ENCODE data around the gene GUCA1C. TPM values are rescaled to one million over a fixed set of nuclear protein-coding genes. Genes with fewer than 3 reads are reported as not detected.

Gene GUCA1C
- total RNA-seq, 4 donors from 2014 or later = not detected

- 95% methylated on average over 8 of the region's 8 CpGs for WGBS
- DNase-seq (ENCODE audit: low spot score in 2 of 2) = no peak
- no peaks in the 10 kb centered on the region for H3K36me3 ChIP-seq
- no peaks in the 10 kb centered on the region for H3K27me3 ChIP-seq
- H3K4me3 ChIP-seq = no peak overlapping the region
- no peak for TF ChIP-seq CTCF (IDR thresholded peaks at IDR 0.05)
- no peak for TF ChIP-seq POLR2AphosphoS5 (IDR thresholded peaks at IDR 0.05)
- no peak for TF ChIP-seq EP300 (IDR thresholded peaks at IDR 0.05)
- H3K4me1 ChIP-seq = no peaks in the 10 kb centered on the region
- no peaks in the 10 kb centered on the region for H3K9me3 ChIP-seq
- no peak overlapping the region for H3K27ac ChIP-seq
Observed at GRCh38 chr3:108879915-108880314, 73.8 kb downstream of the GUCA1C start.

GRCh38 chr3:108877901-108878300 is 75.8 kb downstream of the GUCA1C start:
- no peak for TF ChIP-seq CTCF (IDR thresholded peaks at IDR 0.05)
- TF ChIP-seq EP300 (IDR thresholded peaks at IDR 0.05) = no peak
- no peak for TF ChIP-seq POLR2AphosphoS5 (IDR thresholded peaks at IDR 0.05)
- TF ChIP-seq POLR2A (IDR thresholded peaks at IDR 0.05) = no peak
- no peaks in the 10 kb centered on the region for H3K9me3 ChIP-seq
- no peak overlapping the region for H3K27ac ChIP-seq
- H3K36me3 ChIP-seq = no peaks in the 10 kb centered on the region
- H3K27me3 ChIP-seq = no peaks in the 10 kb centered on the region
- DNase-seq (ENCODE audit: low spot score in 2 of 2) = no peak
- H3K4me3 ChIP-seq = no peak overlapping the region
- WGBS = 29% methylated on average over 1 of the region's 1 CpG
- no peaks in the 10 kb centered on the region for H3K4me1 ChIP-seq

GRCh38 chr3:108863799-108864135 is 89.9 kb downstream of the GUCA1C start:
- DNase-seq (ENCODE audit: low spot score in 2 of 2) = no peak

GRCh38 chr3:108862865-108863798 is 90.5 kb downstream of the GUCA1C start:
- H3K27ac ChIP-seq = no peak overlapping the region
- H3K9me3 ChIP-seq = no peaks in the 10 kb centered on the region
- TF ChIP-seq EP300 (IDR thresholded peaks at IDR 0.05) (no peak), CTCF (IDR thresholded peaks at IDR 0.05) (no peak), POLR2AphosphoS5 (IDR thresholded peaks at IDR 0.05) (no peak), POLR2A (IDR thresholded peaks at IDR 0.05) (no peak)
- no peaks in the 10 kb centered on the region for H3K36me3 ChIP-seq
- no peaks in the 10 kb centered on the region for H3K27me3 ChIP-seq
- no peak for DNase-seq (ENCODE audit: low spot score in 2 of 2)
- no peaks in the 10 kb centered on the region for H3K4me1 ChIP-seq
- H3K4me3 ChIP-seq = no peak overlapping the region
- WGBS = 39% methylated on average over 7 of the region's 7 CpGs

More at GRCh38 chr3:108863799-108864135, 89.9 kb downstream of the GUCA1C start:
- Histone ChIP-seq H3K4me3 (no peak overlapping the region), H3K4me1 (no peaks in the 10 kb centered on the region), H3K27ac (no peak overlapping the region), H3K9me3 (no peaks in the 10 kb centered on the region), H3K36me3 (no peaks in the 10 kb centered on the region), H3K27me3 (no peaks in the 10 kb centered on the region)
- TF ChIP-seq POLR2AphosphoS5 (IDR thresholded peaks at IDR 0.05) (no peak), EP300 (IDR thresholded peaks at IDR 0.05) (no peak), CTCF (IDR thresholded peaks at IDR 0.05) (no peak), POLR2A (IDR thresholded peaks at IDR 0.05) (no peak)
- 85% methylated on average over 6 of the region's 6 CpGs for WGBS

- 37% methylated on average over 1 of the region's 1 CpG for WGBS
- no peaks in the 10 kb centered on the region for H3K36me3 ChIP-seq
- H3K27me3 ChIP-seq = no peaks in the 10 kb centered on the region
- H3K27ac ChIP-seq = no peak overlapping the region
- no peaks in the 10 kb centered on the region for H3K4me1 ChIP-seq
- no peak for TF ChIP-seq POLR2AphosphoS5 (IDR thresholded peaks at IDR 0.05)
- no peak for TF ChIP-seq CTCF (IDR thresholded peaks at IDR 0.05)
- TF ChIP-seq EP300 (IDR thresholded peaks at IDR 0.05) = no peak
- no peak for TF ChIP-seq POLR2A (IDR thresholded peaks at IDR 0.05)
- no peak overlapping the region for H3K4me3 ChIP-seq
- DNase-seq (ENCODE audit: low spot score in 2 of 2) = no peak
- no peaks in the 10 kb centered on the region for H3K9me3 ChIP-seq
Observed at GRCh38 chr3:108861401-108861800, 92.3 kb downstream of the GUCA1C start.

Data from suprapubic skin (tissue), 4 donors.